ENCODE measurements around the gene ZNF148.

Gene ZNF148

GRCh38 chr3:125334675-125335560 is 40.2 kb downstream of the ZNF148 start:
- in situ Hi-C loops (cut with MboI; ENCODE audit: low sequenced_read_pairs), result no loop called here

DNA sequence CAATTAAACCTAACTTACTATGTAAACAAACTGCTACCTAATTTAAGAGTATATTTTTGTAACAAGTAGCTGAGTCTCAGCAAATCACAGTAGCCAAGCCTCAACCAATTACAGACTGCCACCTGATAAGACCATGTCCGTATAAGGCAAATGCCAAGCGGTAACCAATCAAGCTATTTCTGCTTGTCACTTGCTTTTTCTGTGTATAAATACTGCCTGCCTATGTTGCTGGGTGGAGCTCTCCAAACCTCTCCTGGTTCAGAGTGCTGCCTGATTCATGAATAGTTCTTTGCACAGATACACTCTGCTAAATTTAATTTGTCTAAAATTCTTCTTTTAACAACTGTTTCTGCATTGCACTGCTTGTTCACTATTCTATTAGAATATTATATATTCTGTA is 42.6 kb downstream of the ZNF148 start:
- in situ Hi-C loops (cut with MboI; ENCODE audit: low sequenced_read_pairs), result no loop called here

- in situ Hi-C loops (cut with MboI; ENCODE audit: low sequenced_read_pairs), result no loop called here
These were observed 43.9 kb downstream of the ZNF148 start for GRCh38 chr3:125331243-125331642.

DNA sequence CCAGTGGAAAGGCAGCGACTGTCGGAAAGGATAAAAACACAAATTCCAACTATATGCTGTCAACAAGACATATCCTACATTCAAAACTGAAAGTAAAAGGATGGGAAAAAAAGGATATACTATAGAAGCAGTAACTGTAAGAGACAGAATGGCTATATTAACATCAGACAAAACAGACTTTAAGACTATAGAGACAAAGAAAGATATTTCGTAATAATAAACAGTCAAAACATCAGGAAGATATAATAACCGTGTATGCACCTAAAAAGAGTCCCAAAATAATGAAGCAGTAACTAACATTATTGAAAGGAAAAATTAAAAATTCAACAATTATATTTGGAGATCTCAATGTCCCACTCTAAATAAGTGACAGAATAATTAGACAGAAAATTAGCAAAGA is 48.2 kb downstream of the ZNF148 start:
- in situ Hi-C loops (cut with MboI; ENCODE audit: low sequenced_read_pairs), result no loop called here

DNA sequence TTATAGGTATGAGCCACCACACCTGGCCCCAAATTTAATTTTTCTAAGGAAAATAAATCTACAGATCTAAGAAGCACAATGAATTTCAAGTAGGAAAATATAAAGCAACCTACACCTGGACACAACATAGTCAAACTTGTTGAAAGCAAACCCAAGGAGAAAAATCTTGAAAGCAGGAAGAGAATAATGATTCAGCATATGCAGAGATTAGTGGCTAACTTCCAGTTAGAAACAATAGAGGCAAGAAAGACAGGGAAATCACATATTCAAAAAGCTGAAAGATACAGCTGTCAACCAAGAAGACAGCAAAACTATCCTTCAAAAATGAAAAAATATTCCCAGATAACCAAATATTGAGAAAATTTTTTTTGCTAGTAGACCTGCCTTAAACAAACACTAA is 49.4 kb downstream of the ZNF148 start:
- in situ Hi-C loops (cut with MboI; ENCODE audit: low sequenced_read_pairs), result no loop called here

- in situ Hi-C loops (cut with MboI; ENCODE audit: low sequenced_read_pairs), result no loop called here
These were observed 50.8 kb downstream of the ZNF148 start for GRCh38 chr3:125324341-125324740.

DNA sequence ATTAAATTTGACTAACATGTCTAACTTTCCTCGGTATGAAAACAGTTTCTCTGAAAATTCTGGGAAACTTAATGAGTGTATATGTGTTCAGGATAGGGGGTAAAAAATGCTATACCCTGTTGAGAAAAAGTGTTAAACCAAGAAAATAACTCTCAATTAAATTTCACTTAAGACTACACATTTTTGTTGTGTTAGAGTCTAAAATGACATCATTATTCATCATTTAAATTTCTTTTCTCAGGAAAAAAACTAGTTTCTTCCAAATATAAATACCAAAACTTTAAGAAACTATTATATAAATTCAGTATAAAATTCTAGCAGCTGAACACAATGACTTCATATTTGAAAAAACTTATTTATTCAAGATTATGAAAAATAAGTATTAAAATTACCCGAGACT is 52.2 kb downstream of the ZNF148 start:
- in situ Hi-C loops (cut with MboI; ENCODE audit: low sequenced_read_pairs), result no loop called here

GRCh38 chr3:125322166-125322565 is 53.0 kb downstream of the ZNF148 start:
- in situ Hi-C loops (cut with MboI; ENCODE audit: low sequenced_read_pairs), result no loop called here

- in situ Hi-C loops (cut with MboI; ENCODE audit: low sequenced_read_pairs), result no loop called here
These were observed 55.4 kb downstream of the ZNF148 start for GRCh38 chr3:125319765-125320164.

DNA sequence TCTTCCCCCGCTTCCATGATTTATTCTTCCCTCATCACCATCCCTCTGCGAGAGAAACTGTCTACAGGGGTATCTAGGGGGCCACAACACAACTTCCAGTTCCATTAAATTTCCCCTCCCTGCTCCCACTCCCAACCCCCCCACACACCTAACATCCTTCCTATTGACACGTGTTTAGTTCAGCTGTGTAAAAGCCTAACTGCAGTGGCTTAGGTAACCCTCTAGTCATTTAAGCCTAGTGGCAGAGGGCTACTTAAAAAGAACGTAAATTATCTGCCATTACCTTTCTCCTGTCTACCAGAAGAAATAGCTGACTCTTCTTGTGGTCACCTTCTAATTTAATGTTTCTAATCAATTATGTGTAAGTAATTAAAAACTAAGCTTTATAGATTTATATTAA is 56.3 kb downstream of the ZNF148 start:
- in situ Hi-C loops (cut with MboI; ENCODE audit: low sequenced_read_pairs), result no loop called here

DNA sequence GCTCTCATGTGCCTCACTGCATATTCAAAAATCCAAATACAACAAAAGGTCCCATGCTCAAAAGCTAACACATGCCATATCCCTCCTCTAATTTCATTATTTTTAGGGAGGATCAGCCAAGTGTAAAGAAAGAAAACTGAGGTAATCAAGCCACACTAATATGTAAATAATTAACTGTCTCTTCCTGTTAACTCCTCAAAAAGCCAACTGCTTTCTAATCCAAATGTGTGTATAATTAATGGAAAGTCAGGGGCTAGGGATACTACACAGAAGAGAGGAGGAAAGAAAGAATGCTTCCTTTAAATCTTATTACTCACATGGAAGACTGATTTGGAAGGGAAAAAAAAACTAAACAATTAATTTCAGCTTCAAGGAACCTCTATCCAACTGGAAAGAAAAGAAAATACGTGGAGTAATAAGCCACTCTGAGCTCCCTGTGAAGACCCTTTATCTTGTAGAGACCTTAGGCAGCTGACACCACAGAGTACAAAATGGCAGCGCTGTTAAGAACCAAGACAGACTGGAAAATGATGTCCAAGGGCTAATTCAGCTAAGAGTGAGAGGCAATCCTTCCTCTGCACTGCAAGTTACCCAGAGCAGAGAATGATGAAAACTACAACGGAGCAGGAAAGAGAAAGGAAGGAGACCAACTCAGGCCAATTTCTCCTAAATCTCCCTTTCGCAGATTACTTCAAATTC is 56.8 kb downstream of the ZNF148 start:
- in situ Hi-C loops (cut with MboI; ENCODE audit: low sequenced_read_pairs), result no loop called here

- in situ Hi-C loops (cut with MboI; ENCODE audit: low sequenced_read_pairs), result no loop called here
These were observed 57.4 kb downstream of the ZNF148 start for GRCh38 chr3:125317761-125318160.

GRCh38 chr3:125316949-125317348 is 58.2 kb downstream of the ZNF148 start:
- in situ Hi-C loops (cut with MboI; ENCODE audit: low sequenced_read_pairs), result no loop called here

GRCh38 chr3:125316246-125316645 is 58.9 kb downstream of the ZNF148 start:
- in situ Hi-C loops (cut with MboI; ENCODE audit: low sequenced_read_pairs), result no loop called here

DNA sequence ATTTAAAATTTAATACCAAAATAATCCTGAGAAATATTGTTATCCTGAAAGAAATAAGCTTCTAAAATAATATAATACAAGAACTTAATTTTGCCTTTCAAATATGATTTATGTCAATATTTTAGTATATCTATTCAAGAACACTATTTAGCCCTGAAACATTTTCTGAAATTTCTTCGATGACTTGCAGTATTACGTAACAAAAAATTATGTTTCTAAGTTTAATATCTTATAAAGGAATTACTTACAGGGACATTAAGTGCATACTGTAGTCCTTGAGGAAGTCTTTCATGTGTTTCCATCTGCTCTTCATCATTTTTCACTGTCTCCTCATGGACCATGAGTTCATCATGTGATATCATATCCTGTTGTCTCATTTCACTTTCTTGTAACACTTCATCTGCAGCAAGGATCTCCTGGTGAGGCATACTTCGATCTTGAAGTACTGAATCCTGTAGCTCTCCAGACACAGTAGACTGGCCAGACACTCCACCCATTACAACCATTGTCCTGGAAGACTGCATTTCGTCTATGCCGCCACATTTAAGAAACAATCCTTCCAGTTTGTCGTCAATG is 62.0 kb downstream of the ZNF148 start:
- in situ Hi-C loops (cut with MboI; ENCODE audit: low sequenced_read_pairs), result no loop called here

DNA sequence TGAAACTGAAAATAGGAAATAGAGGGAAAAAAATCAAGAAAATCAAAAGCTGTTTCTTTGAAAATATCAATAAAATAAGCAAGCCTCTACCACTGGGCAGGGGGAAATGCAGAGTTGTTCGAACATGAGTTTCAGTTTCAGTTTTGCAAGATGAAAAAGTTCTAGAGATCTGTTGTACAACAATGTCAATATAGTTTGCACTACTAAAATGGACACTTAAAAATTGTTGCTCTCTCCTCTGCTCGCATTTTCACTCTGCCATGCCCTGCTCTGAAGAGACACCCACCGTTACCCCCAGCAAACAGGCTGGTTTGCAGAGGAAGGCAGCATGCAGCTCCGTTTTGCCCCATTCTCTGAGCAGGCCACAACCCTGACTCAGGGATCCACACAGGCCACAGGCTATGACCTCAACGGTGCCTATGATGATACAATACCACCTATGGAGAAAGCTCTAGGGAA is 64.5 kb downstream of the ZNF148 start:
- in situ Hi-C loops (cut with MboI; ENCODE audit: low sequenced_read_pairs), result no loop called here

DNA sequence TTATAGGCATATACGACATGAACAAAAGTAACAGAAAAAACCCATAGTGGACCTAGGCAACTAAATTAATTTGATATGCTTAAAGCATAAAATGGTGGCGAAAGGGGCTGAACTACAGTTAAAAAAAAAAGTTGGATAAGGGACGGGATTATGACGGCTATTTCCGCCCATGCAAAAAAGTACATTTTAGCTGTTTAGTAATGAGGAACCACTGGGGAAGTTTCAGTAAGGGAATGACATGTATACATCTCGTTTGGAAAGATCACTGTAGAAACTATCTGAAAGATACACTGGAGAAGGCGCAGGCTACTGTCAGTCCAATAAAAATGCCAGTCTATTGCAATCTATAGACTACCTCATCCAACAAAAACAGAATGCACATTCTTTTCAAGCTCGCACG is 65.6 kb downstream of the ZNF148 start:
- in situ Hi-C loops (cut with MboI; ENCODE audit: low sequenced_read_pairs), result no loop called here

GRCh38 chr3:125306620-125307019 is 68.5 kb downstream of the ZNF148 start:
- in situ Hi-C loops (cut with MboI; ENCODE audit: low sequenced_read_pairs), result no loop called here

GRCh38 chr3:125302932-125303331 is 72.2 kb downstream of the ZNF148 start:
- in situ Hi-C loops (cut with MboI; ENCODE audit: low sequenced_read_pairs), result no loop called here

DNA sequence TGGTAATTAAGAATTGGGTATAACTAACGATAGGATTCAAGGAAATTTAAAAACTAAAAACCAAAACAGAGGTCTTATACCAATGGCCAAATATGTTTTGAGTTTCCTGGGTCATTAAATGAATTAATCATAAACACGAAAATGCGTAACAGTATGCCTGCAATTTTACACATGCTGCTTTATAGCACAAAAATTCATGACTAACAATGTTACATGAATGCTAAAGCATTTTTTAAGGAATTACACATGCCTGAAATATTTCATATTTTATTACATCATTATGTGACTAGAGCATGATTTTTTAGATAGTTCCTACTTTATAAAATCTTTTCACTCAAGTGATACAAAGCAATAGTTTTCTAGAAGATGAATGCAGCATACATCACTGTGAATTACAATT is 74.7 kb downstream of the ZNF148 start:
- in situ Hi-C loops (cut with MboI; ENCODE audit: low sequenced_read_pairs), result no loop called here

- in situ Hi-C loops (cut with MboI; ENCODE audit: low sequenced_read_pairs), result no loop called here
These were observed 80.7 kb downstream of the ZNF148 start for GRCh38 chr3:125294411-125294810.

- in situ Hi-C loops (cut with MboI; ENCODE audit: low sequenced_read_pairs), result no loop called here
These were observed 83.1 kb downstream of the ZNF148 start for GRCh38 chr3:125292015-125292414.

Data from HL-60/S4 treated with retinoic acid at 250 ng/mL for 4 days and 3 days (cell line).